ENCODE measurements around the gene CLCN3.

DNA sequence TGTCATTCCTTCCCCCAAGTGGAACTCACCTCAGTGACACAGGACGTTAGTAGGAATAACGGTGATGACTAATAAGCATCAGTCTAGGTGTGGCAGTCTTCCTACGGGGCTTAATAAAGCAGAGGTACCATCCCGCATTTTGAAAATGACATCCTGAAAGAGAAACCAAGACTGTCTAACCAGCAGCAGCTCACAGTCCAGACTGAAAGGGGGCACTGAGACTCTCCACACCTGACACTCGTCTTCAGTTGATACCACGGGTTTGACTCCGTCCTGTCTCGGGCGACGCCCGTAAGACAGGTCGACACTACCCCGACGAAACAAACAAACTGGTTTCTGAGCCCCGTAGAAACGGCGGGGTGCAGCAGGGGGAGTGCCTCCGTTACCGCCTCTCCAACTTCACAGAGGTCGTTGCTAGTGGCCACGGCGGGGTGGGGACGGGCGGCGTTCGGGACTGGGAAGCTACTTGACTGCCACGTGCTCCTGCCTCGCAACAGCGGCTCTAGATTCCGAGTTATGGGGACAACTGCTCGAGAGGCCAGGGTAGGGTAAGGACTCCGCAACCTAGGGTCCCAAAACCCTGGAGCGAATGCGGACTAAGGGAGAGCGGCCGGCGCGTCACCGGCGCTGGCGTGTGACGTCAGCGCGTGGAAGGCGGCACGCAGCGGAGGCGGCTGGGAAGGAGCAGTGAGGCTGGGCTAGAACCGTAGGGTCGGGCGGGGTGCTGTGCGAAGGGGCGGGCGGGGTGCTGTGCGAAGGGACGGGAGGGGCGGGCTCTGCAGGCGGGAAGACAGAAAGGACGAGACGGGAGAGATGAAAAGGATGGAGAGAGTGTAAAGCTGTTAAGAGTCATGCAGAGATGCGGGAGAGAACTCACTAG lies 8.1 kb upstream of the CLCN3 start, which contains the start of gene NEK1:
- TF ChIP-seq, protein P1, sequence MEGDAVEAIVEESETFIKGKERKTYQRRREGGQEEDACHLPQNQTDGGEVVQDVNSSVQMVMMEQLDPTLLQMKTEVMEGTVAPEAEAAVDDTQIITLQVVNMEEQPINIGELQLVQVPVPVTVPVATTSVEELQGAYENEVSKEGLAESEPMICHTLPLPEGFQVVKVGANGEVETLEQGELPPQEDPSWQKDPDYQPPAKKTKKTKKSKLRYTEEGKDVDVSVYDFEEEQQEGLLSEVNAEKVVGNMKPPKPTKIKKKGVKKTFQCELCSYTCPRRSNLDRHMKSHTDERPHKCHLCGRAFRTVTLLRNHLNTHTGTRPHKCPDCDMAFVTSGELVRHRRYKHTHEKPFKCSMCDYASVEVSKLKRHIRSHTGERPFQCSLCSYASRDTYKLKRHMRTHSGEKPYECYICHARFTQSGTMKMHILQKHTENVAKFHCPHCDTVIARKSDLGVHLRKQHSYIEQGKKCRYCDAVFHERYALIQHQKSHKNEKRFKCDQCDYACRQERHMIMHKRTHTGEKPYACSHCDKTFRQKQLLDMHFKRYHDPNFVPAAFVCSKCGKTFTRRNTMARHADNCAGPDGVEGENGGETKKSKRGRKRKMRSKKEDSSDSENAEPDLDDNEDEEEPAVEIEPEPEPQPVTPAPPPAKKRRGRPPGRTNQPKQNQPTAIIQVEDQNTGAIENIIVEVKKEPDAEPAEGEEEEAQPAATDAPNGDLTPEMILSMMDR (IDR thresholded peaks at IDR 0.05 in 2 of 3, conservative IDR thresholded peaks at IDR 0.05 in 1 of 3; ENCODE audit: control insufficient read depth in 2 of 3, extremely low read depth in 1 of 3, insufficient read depth in 1 of 3, low read depth in 3 of 3, low read length in 3 of 3), result 0 out of 6 replicates have a peak, but pooled peaks of 1 of the 3 experiments have one; percentile 2
- TF ChIP-seq RAD21 (IDR thresholded peaks at IDR 0.05; ENCODE audit: insufficient read depth, low read depth, low read length) (no peak), HCFC1 (IDR thresholded peaks at IDR 0.05; ENCODE audit: low read length) (peak; percentile 34), NBN (IDR thresholded peaks at IDR 0.05) (peak; percentile 97; the same call in 1 of the 2 replicates), RELA (IDR thresholded peaks at IDR 0.05; ENCODE audit: borderline replicate concordance, partially characterized antibody) (peak; percentile 74), RFX5 (IDR thresholded peaks at IDR 0.05; ENCODE audit: low read depth, low read length) (peak; percentile 18; the same call in 1 of the 2 replicates), NRF1 (conservative IDR thresholded peaks at IDR 0.05; ENCODE audit: low read depth, low read length) (no peak), EGR1 (IDR thresholded peaks at IDR 0.05; ENCODE audit: borderline replicate concordance in 1 of 2, low read depth in 2 of 2, low read length in 2 of 2) (peak; percentile 68 to 74; a peak in 2 of 3 replicates), NR2F1 (conservative IDR thresholded peaks at IDR 0.05) (peak; percentile 53; the same call in 1 of the 2 replicates), CHD2 (IDR thresholded peaks at IDR 0.05; ENCODE audit: borderline replicate concordance, low read depth, low read length) (peak; percentile 59; the same call in 1 of the 2 replicates), SMC3 (IDR thresholded peaks at IDR 0.05; ENCODE audit: borderline replicate concordance, low read length) (no peak), MTA3 (IDR thresholded peaks at IDR 0.05; ENCODE audit: borderline replicate concordance, low read length) (peak; percentile 32; the same call in 1 of the 2 replicates)
- TF ChIP-seq, protein P2, sequence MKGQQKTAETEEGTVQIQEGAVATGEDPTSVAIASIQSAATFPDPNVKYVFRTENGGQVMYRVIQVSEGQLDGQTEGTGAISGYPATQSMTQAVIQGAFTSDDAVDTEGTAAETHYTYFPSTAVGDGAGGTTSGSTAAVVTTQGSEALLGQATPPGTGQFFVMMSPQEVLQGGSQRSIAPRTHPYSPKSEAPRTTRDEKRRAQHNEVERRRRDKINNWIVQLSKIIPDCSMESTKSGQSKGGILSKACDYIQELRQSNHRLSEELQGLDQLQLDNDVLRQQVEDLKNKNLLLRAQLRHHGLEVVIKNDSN (IDR thresholded peaks at IDR 0.05; ENCODE audit: borderline replicate concordance, extremely low read length, insufficient read depth, low read depth, low read length), result no peak
